ENCODE data around the gene RARS1.

RARS1 gene

DNA sequence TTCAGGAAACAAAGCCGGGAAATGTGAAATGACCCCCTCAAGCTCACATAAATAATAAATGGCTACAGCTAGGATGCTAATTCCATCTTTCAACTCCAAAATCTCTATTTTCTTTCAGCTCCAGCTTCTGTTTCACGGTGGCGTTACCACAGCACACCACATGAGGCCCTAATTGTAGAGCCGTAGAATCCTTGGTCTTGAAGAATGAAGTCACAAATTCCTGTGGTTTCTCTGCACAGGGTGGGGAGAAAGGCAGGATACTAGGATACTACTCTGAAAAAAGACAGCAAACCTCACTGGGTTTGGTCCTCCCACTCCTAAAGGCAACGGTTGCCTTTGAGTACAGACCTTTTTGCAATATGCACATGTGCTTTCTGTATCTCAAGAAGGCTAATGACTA lies 13.9 kb upstream of the RARS1 start:
- ATAC-seq = peak; percentile 100
- no peak for TF ChIP-seq ZC3H10 (CRISPR knock-in tag; IDR thresholded peaks at IDR 0.05)
- TF ChIP-seq CSDC2 (CRISPR knock-in tag; IDR thresholded peaks at IDR 0.05) = 0 out of 2 replicates have a peak, but pooled peaks have one; percentile 41
- no peak for TF ChIP-seq OSR1 (CRISPR knock-in tag; IDR thresholded peaks at IDR 0.05)
- TF ChIP-seq, protein P1, sequence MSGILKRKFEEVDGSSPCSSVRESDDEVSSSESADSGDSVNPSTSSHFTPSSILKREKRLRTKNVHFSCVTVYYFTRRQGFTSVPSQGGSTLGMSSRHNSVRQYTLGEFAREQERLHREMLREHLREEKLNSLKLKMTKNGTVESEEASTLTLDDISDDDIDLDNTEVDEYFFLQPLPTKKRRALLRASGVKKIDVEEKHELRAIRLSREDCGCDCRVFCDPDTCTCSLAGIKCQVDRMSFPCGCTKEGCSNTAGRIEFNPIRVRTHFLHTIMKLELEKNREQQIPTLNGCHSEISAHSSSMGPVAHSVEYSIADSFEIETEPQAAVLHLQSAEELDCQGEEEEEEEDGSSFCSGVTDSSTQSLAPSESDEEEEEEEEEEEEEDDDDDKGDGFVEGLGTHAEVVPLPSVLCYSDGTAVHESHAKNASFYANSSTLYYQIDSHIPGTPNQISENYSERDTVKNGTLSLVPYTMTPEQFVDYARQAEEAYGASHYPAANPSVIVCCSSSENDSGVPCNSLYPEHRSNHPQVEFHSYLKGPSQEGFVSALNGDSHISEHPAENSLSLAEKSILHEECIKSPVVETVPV (CRISPR knock-in tag; IDR thresholded peaks at IDR 0.05) = no peak

- TF ChIP-seq TCF4 (CRISPR knock-in tag; IDR thresholded peaks at IDR 0.05; ENCODE audit: borderline replicate concordance) = no peak
- TF ChIP-seq ZNF565 (CRISPR knock-in tag; conservative IDR thresholded peaks at IDR 0.05; ENCODE audit: low read depth) = no peak
- no peak for TF ChIP-seq SNAI2 (CRISPR knock-in tag; IDR thresholded peaks at IDR 0.05)
- TF ChIP-seq, protein P2, sequence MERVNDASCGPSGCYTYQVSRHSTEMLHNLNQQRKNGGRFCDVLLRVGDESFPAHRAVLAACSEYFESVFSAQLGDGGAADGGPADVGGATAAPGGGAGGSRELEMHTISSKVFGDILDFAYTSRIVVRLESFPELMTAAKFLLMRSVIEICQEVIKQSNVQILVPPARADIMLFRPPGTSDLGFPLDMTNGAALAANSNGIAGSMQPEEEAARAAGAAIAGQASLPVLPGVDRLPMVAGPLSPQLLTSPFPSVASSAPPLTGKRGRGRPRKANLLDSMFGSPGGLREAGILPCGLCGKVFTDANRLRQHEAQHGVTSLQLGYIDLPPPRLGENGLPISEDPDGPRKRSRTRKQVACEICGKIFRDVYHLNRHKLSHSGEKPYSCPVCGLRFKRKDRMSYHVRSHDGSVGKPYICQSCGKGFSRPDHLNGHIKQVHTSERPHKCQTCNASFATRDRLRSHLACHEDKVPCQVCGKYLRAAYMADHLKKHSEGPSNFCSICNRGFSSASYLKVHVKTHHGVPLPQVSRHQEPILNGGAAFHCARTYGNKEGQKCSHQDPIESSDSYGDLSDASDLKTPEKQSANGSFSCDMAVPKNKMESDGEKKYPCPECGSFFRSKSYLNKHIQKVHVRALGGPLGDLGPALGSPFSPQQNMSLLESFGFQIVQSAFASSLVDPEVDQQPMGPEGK (CRISPR knock-in tag; IDR thresholded peaks at IDR 0.05; ENCODE audit: borderline replicate concordance) = no peak
- no peak for TF ChIP-seq ZC3H10 (CRISPR knock-in tag; IDR thresholded peaks at IDR 0.05)
- TF ChIP-seq ARNTL (CRISPR knock-in tag; IDR thresholded peaks at IDR 0.05; ENCODE audit: borderline replicate concordance, low read depth) = no peak
- no peak for TF ChIP-seq PPARA (CRISPR knock-in tag; IDR thresholded peaks at IDR 0.05; ENCODE audit: borderline replicate concordance)
- no peak for ATAC-seq
Measured at GRCh38 chr5:168474319-168474718, 12.0 kb upstream of the RARS1 start.

- ATAC-seq = no peak
- TF ChIP-seq SNAI2 (CRISPR knock-in tag; IDR thresholded peaks at IDR 0.05) (no peak), ZFP30 (CRISPR knock-in tag; IDR thresholded peaks at IDR 0.05) (no peak), ARNTL (CRISPR knock-in tag; IDR thresholded peaks at IDR 0.05; ENCODE audit: borderline replicate concordance, low read depth) (no peak), ISL1 (CRISPR knock-in tag; IDR thresholded peaks at IDR 0.05) (no peak), TSHZ2 (CRISPR knock-in tag; IDR thresholded peaks at IDR 0.05) (no peak), ZNF565 (CRISPR knock-in tag; conservative IDR thresholded peaks at IDR 0.05; ENCODE audit: low read depth) (no peak), ZNF70 (CRISPR knock-in tag; IDR thresholded peaks at IDR 0.05) (no peak)
Measured at GRCh38 chr5:168477060-168477459, 9.2 kb upstream of the RARS1 start.

DNA sequence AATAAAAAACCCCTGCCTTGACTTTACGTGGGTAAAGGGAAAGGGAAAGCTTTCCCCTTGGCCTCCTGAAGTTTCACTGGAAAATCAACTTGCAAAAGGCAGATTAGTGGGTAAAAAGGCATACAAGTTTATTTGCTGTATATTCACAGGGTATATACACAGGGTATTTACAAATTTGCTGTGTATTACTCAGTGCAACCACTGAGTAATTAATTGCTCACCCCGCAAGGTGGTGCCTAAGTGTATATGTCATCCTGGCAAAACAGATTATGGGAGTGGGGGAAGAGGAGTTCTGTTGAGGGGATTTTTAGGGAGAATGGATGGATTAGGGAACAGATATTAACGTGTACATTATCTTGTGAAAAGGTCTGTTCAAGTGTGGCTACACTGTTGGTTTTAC lies 7.1 kb upstream of the RARS1 start:
- peak; percentile 33; the same call in 2 of the 3 replicates for ATAC-seq
- TF ChIP-seq, protein P1 (CRISPR knock-in tag; IDR thresholded peaks at IDR 0.05) = no peak
- TF ChIP-seq ZNF70 (CRISPR knock-in tag; IDR thresholded peaks at IDR 0.05) = no peak
- TF ChIP-seq PPARA (CRISPR knock-in tag; IDR thresholded peaks at IDR 0.05; ENCODE audit: borderline replicate concordance) = no peak
- TF ChIP-seq SNAI2 (CRISPR knock-in tag; IDR thresholded peaks at IDR 0.05) = no peak
- no peak for TF ChIP-seq TOX (CRISPR knock-in tag; IDR thresholded peaks at IDR 0.05; ENCODE audit: borderline replicate concordance)
- TF ChIP-seq TCF4 (CRISPR knock-in tag; IDR thresholded peaks at IDR 0.05; ENCODE audit: borderline replicate concordance) = no peak
- TF ChIP-seq, protein P3, sequence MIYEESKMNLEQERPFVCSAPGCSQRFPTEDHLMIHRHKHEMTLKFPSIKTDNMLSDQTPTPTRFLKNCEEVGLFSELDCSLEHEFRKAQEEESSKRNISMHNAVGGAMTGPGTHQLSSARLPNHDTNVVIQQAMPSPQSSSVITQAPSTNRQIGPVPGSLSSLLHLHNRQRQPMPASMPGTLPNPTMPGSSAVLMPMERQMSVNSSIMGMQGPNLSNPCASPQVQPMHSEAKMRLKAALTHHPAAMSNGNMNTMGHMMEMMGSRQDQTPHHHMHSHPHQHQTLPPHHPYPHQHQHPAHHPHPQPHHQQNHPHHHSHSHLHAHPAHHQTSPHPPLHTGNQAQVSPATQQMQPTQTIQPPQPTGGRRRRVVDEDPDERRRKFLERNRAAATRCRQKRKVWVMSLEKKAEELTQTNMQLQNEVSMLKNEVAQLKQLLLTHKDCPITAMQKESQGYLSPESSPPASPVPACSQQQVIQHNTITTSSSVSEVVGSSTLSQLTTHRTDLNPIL (CRISPR knock-in tag; IDR thresholded peaks at IDR 0.05; ENCODE audit: low read depth) = no peak
- no peak for TF ChIP-seq RARB (CRISPR knock-in tag; IDR thresholded peaks at IDR 0.05)
- TF ChIP-seq ZFP30 (CRISPR knock-in tag; IDR thresholded peaks at IDR 0.05) = no peak

Measured in SK-N-SH treated with all-trans-retinoic acid at 6 μM for 48 hours (cell line).